ENCODE measurements around the gene CSNK1A1L.

CSNK1A1L gene

GRCh38 chr13:37134411-37135041, 29.1 kb upstream of the CSNK1A1L start:
- no peaks in the 10 kb centered on the region for H3K9me3 ChIP-seq (ENCODE audit: insufficient read depth, low read length)
- H3K9ac ChIP-seq (ENCODE audit: low read length): no peak overlapping the region
- H3K36me3 ChIP-seq (ENCODE audit: low read length): no peaks in the 10 kb centered on the region
- no peaks in the 10 kb centered on the region for H3K9me2 ChIP-seq (replicated peaks; ENCODE audit: insufficient read depth, low read length)
- H3K4me2 ChIP-seq (ENCODE audit: low read depth, low read length, poor library complexity, severe bottlenecking): no peak overlapping the region
- H3K79me2 ChIP-seq (ENCODE audit: insufficient read depth, low read length): no peaks in the 10 kb centered on the region
- no peak for TF ChIP-seq EZH2phosphoT487 (conservative IDR thresholded peaks at IDR 0.05; ENCODE audit: low read length)
- no peak for TF ChIP-seq CTCF (IDR thresholded peaks at IDR 0.05; ENCODE audit: insufficient read depth, low read length, poor library complexity, severe bottlenecking)
- no peaks in the 10 kb centered on the region for H3F3A ChIP-seq (ENCODE audit: insufficient read depth)
- no peak overlapping the region for H3K27ac ChIP-seq (ENCODE audit: low read depth, low read length)
- H2AFZ ChIP-seq (ENCODE audit: low read depth, low read length, severe bottlenecking): no peak overlapping the region
- no peaks in the 10 kb centered on the region for H4K20me1 ChIP-seq (ENCODE audit: low read depth, low read length)
- H3K27me3 ChIP-seq (ENCODE audit: low read length): no peaks in the 10 kb centered on the region
- no peak overlapping the region for H3K4me3 ChIP-seq (ENCODE audit: insufficient read depth, low read length, poor library complexity, severe bottlenecking)

GRCh38 chr13:37132211-37132610, 26.7 kb upstream of the CSNK1A1L start:
- no peak overlapping the region for H3K9ac ChIP-seq (ENCODE audit: low read length)
- no peak overlapping the region for H3K27ac ChIP-seq (ENCODE audit: low read depth, low read length)
- H4K20me1 ChIP-seq (ENCODE audit: low read depth, low read length): no peaks in the 10 kb centered on the region
- TF ChIP-seq EZH2phosphoT487 (conservative IDR thresholded peaks at IDR 0.05; ENCODE audit: low read length): no peak
- no peak for TF ChIP-seq CTCF (IDR thresholded peaks at IDR 0.05; ENCODE audit: insufficient read depth, low read length, poor library complexity, severe bottlenecking)
- H3K4me2 ChIP-seq (ENCODE audit: low read depth, low read length, poor library complexity, severe bottlenecking): no peak overlapping the region
- H2AFZ ChIP-seq (ENCODE audit: low read depth, low read length, severe bottlenecking): no peak overlapping the region
- no peaks in the 10 kb centered on the region for H3F3A ChIP-seq (ENCODE audit: insufficient read depth)
- no peaks in the 10 kb centered on the region for H3K79me2 ChIP-seq (ENCODE audit: insufficient read depth, low read length)
- H3K4me3 ChIP-seq (ENCODE audit: insufficient read depth, low read length, poor library complexity, severe bottlenecking): no peak overlapping the region
- H3K9me3 ChIP-seq (ENCODE audit: insufficient read depth, low read length): no peaks in the 10 kb centered on the region
- no peaks in the 10 kb centered on the region for H3K9me2 ChIP-seq (replicated peaks; ENCODE audit: insufficient read depth, low read length)
- no peaks in the 10 kb centered on the region for H3K27me3 ChIP-seq (ENCODE audit: low read length)
- no peaks in the 10 kb centered on the region for H3K36me3 ChIP-seq (ENCODE audit: low read length)

- H2AFZ ChIP-seq (ENCODE audit: low read depth, low read length, severe bottlenecking): no peak overlapping the region
- no peaks in the 10 kb centered on the region for H3K79me2 ChIP-seq (ENCODE audit: insufficient read depth, low read length)
- H3K9ac ChIP-seq (ENCODE audit: low read length): no peak overlapping the region
- no peak overlapping the region for H3K27ac ChIP-seq (ENCODE audit: low read depth, low read length)
- H3K9me3 ChIP-seq (ENCODE audit: insufficient read depth, low read length): no peaks in the 10 kb centered on the region
- no peaks in the 10 kb centered on the region for H4K20me1 ChIP-seq (ENCODE audit: low read depth, low read length)
- H3K4me3 ChIP-seq (ENCODE audit: insufficient read depth, low read length, poor library complexity, severe bottlenecking): no peak overlapping the region
- no peaks in the 10 kb centered on the region for H3K9me2 ChIP-seq (replicated peaks; ENCODE audit: insufficient read depth, low read length)
- no peaks in the 10 kb centered on the region for H3F3A ChIP-seq (ENCODE audit: insufficient read depth)
- TF ChIP-seq CTCF (IDR thresholded peaks at IDR 0.05; ENCODE audit: insufficient read depth, low read length, poor library complexity, severe bottlenecking) (no peak), EZH2phosphoT487 (conservative IDR thresholded peaks at IDR 0.05; ENCODE audit: low read length) (no peak)
- H3K36me3 ChIP-seq (ENCODE audit: low read length): no peaks in the 10 kb centered on the region
- no peaks in the 10 kb centered on the region for H3K27me3 ChIP-seq (ENCODE audit: low read length)
- no peak overlapping the region for H3K4me2 ChIP-seq (ENCODE audit: low read depth, low read length, poor library complexity, severe bottlenecking)
Observed at GRCh38 chr13:37131092-37131491, 25.6 kb upstream of the CSNK1A1L start.
